Neural progenitor cell (in vitro differentiated cells): Measurements from ENCODE around the gene ZNRF4. TPM values are rescaled to one million over a fixed set of nuclear protein-coding genes. Genes with fewer than 3 reads are reported as not detected.

ENCODE experiments used
- DNase-seq: peaks from one replicate; pipeline ENCODE4 v3.0.0-alpha.2; 2016; ENCODE audit warnings: low spot score
- H2AFZ ChIP-seq: fragments of 200-600 bp; sonication (generic); replicated peaks from 2 replicates; pipeline ENCODE4 v1.6.1; 2016; ENCODE audit warnings: antibody characterized with exemption
- H3F3A ChIP-seq: fragments of 200-600 bp; sonication (generic); 2 replicates; pipeline ENCODE4 v1.6.1; 2016; ENCODE audit warnings: antibody characterized with exemption, low read depth
- H3K27ac ChIP-seq: fragments of 200-600 bp; sonication (generic); 2 replicates; pipeline ENCODE4 v1.5.1; 2016; ENCODE audit warnings: mild to moderate bottlenecking
- H3K27me3 ChIP-seq: fragments of 200-600 bp; sonication (generic); 2 replicates; pipeline ENCODE4 v1.6.1; 2016; ENCODE audit warnings: mild to moderate bottlenecking, moderate library complexity
- H3K36me3 ChIP-seq: fragments of 200-600 bp; sonication (generic); 2 replicates; pipeline ENCODE4 v1.5.1; 2016
- H3K4me1 ChIP-seq: fragments of 200-600 bp; sonication (generic); 2 replicates; pipeline ENCODE4 v1.6.1; 2016; ENCODE audit warnings: mixed run types
- H3K4me2 ChIP-seq: fragments of 200-600 bp; sonication (generic); 2 replicates; pipeline ENCODE4 v1.6.1; 2016
- H3K4me3 ChIP-seq: fragments of 200-600 bp; sonication (generic); 2 replicates; pipeline ENCODE4 v1.5.1; 2016
- H3K79me2 ChIP-seq: fragments of 200-600 bp; sonication (generic); 2 replicates; pipeline ENCODE4 v1.6.1; 2016; ENCODE audit warnings: low read depth
- H3K9ac ChIP-seq: fragments of 200-600 bp; sonication (generic); 2 replicates; pipeline ENCODE4 v1.6.1; 2016
- H3K9me3 ChIP-seq: fragments of 200-600 bp; sonication (generic); 2 replicates; pipeline ENCODE4 v1.5.1; 2016; ENCODE audit warnings: low read depth
- H4K20me1 ChIP-seq: fragments of 200-600 bp; sonication (generic); 2 replicates; pipeline ENCODE4 v1.6.1; 2016; ENCODE audit warnings: low read depth
- H3K27ac Mint-ChIP-seq: 3 replicates; pipeline ENCODE4 v1.8.0; 2021; ENCODE audit warnings: mixed read lengths
- H3K27me3 Mint-ChIP-seq: 2 replicates; pipeline ENCODE4 v1.8.0; 2022; ENCODE audit warnings: low read depth, mild to moderate bottlenecking, inconsistent platforms, moderate library complexity, mixed read lengths; ENCODE audit not compliant: insufficient read depth
- H3K36me3 Mint-ChIP-seq: 3 replicates; pipeline ENCODE4 v1.8.0; 2021; ENCODE audit warnings: mixed read lengths
- H3K4me1 Mint-ChIP-seq: 3 replicates; pipeline ENCODE4 v1.8.0; 2021; ENCODE audit warnings: mixed read lengths
- H3K4me3 Mint-ChIP-seq: 3 replicates; pipeline ENCODE4 v1.8.0; 2021; ENCODE audit warnings: mild to moderate bottlenecking, moderate library complexity, mixed read lengths
- H3K9me3 Mint-ChIP-seq: 3 replicates; pipeline ENCODE4 v1.8.0; 2020; ENCODE audit warnings: mixed read lengths
- CTCF ChIP-seq: fragments of 200-600 bp; sonication (generic); IDR thresholded peaks from 2 replicates; pipeline ENCODE4 v1.5.1; 2017; ENCODE audit warnings: antibody characterized with exemption, mild to moderate bottlenecking
- EZH2 ChIP-seq: fragments of 200-600 bp; sonication (generic); IDR thresholded peaks from 2 replicates; pipeline ENCODE4 v1.6.1; 2017; ENCODE audit warnings: antibody characterized with exemption, mild to moderate bottlenecking, moderate library complexity
- EZH2phosphoT487 ChIP-seq: fragments of 200-600 bp; sonication (generic); IDR thresholded peaks from 2 replicates; pipeline ENCODE4 v1.6.1; 2017; ENCODE audit warnings: antibody characterized with exemption
- total RNA-seq: library from RNA; depleted of rRNA; stranded (reverse); fragments of >200 nt; gene quantifications from 2 replicates; pipeline ENCODE4 v1.2.3, GENCODE V29; 2015; ENCODE audit warnings: low replicate concordance

ZNRF4 gene
- total RNA-seq, 1 donor from 2014 or later = not detected

GRCh38 chr19:5457709-5458108 lies 2.5 kb downstream of the ZNRF4 start:
- Histone ChIP-seq H3F3A (no peaks in the 10 kb centered on the region), H4K20me1 (no peaks in the 10 kb centered on the region), H2AFZ (no peak overlapping the region), H3K9me3 (no peaks in the 10 kb centered on the region), H3K9ac (no peak overlapping the region), H3K4me3 (no peak overlapping the region), H3K79me2 (no peaks in the 10 kb centered on the region), H3K4me1 (no peaks in the 10 kb centered on the region), H3K27ac (no peak overlapping the region), H3K36me3 (no peaks in the 10 kb centered on the region), H3K4me2 (no peak overlapping the region), H3K27me3 (no peaks in the 10 kb centered on the region)
- H3K9me3 Mint-ChIP-seq = peaks cover 3% of the 10 kb centered on the region
- no peak overlapping the region for H3K4me3 Mint-ChIP-seq
- peak overlapping the region; percentile 78 for H3K27ac Mint-ChIP-seq
- no peaks in the 10 kb centered on the region for H3K36me3 Mint-ChIP-seq
- H3K4me1 Mint-ChIP-seq = peaks cover 10% of the 10 kb centered on the region
- DNase-seq = no peak
- no peak for TF ChIP-seq EZH2phosphoT487
- H3K27me3 Mint-ChIP-seq = peaks cover 15% of the 10 kb centered on the region

- peak overlapping the region; percentile 23 for H3K27ac Mint-ChIP-seq
- H3K36me3 ChIP-seq = no peaks in the 10 kb centered on the region
- peaks cover 9% of the 10 kb centered on the region for H3K27me3 Mint-ChIP-seq
- H3K9me3 ChIP-seq = no peaks in the 10 kb centered on the region
- no peak overlapping the region for H3K4me3 ChIP-seq
- peaks cover 10% of the 10 kb centered on the region for H3K4me1 Mint-ChIP-seq
- H3K4me2 ChIP-seq = no peak overlapping the region
- no peak for DNase-seq
- no peaks in the 10 kb centered on the region for H4K20me1 ChIP-seq
- no peak overlapping the region for H2AFZ ChIP-seq
- no peak overlapping the region for H3K9ac ChIP-seq
- no peaks in the 10 kb centered on the region for H3K36me3 Mint-ChIP-seq
- H3K27ac ChIP-seq = no peak overlapping the region
- peaks cover 9% of the 10 kb centered on the region for H3K9me3 Mint-ChIP-seq
- no peaks in the 10 kb centered on the region for H3K4me1 ChIP-seq
- H3K4me3 Mint-ChIP-seq = peak overlapping the region; percentile 39
- no peaks in the 10 kb centered on the region for H3F3A ChIP-seq
- TF ChIP-seq CTCF = no peak
- no peaks in the 10 kb centered on the region for H3K79me2 ChIP-seq
- H3K27me3 ChIP-seq = no peaks in the 10 kb centered on the region
Observed at GRCh38 chr19:5458420-5458819, 3.2 kb downstream of the ZNRF4 start.

- H3K4me1 ChIP-seq = no peaks in the 10 kb centered on the region
- H3K27ac ChIP-seq = no peak overlapping the region
- Mint-ChIP-seq H3K4me3 (no peak overlapping the region), H3K9me3 (peaks cover 9% of the 10 kb centered on the region), H3K27me3 (peaks cover 6% of the 10 kb centered on the region), H3K36me3 (no peaks in the 10 kb centered on the region), H3K4me1 (peaks cover 10% of the 10 kb centered on the region), H3K27ac (peak overlapping the region; percentile 77)
- no peaks in the 10 kb centered on the region for H3K79me2 ChIP-seq
- H3K4me3 ChIP-seq = no peak overlapping the region
- no peaks in the 10 kb centered on the region for H3F3A ChIP-seq
- H3K9ac ChIP-seq = no peak overlapping the region
- H3K36me3 ChIP-seq = no peaks in the 10 kb centered on the region
- no peak for TF ChIP-seq EZH2
- no peak for TF ChIP-seq EZH2phosphoT487
- no peak for TF ChIP-seq CTCF
- H2AFZ ChIP-seq = no peak overlapping the region
- H3K27me3 ChIP-seq = no peaks in the 10 kb centered on the region
- no peak overlapping the region for H3K4me2 ChIP-seq
- no peaks in the 10 kb centered on the region for H3K9me3 ChIP-seq
- H4K20me1 ChIP-seq = no peaks in the 10 kb centered on the region
- DNase-seq = no peak
Observed at GRCh38 chr19:5459360-5459759, 4.1 kb downstream of the ZNRF4 start.

GRCh38 chr19:5460748-5461147 lies 5.5 kb downstream of the ZNRF4 start:
- no peak for TF ChIP-seq EZH2phosphoT487
- TF ChIP-seq CTCF = no peak
- no peak for TF ChIP-seq EZH2
- Histone ChIP-seq H4K20me1 (no peaks in the 10 kb centered on the region), H3K27ac (no peak overlapping the region), H3K36me3 (no peaks in the 10 kb centered on the region), H2AFZ (no peak overlapping the region), H3K4me1 (no peaks in the 10 kb centered on the region), H3K4me3 (no peak overlapping the region), H3K79me2 (no peaks in the 10 kb centered on the region), H3F3A (no peaks in the 10 kb centered on the region), H3K4me2 (no peak overlapping the region), H3K9me3 (no peaks in the 10 kb centered on the region), H3K27me3 (no peaks in the 10 kb centered on the region), H3K9ac (no peak overlapping the region)
- H3K27me3 Mint-ChIP-seq = peaks cover 10% of the 10 kb centered on the region
- no peak overlapping the region for H3K27ac Mint-ChIP-seq
- H3K36me3 Mint-ChIP-seq = no peaks in the 10 kb centered on the region
- no peak overlapping the region for H3K4me3 Mint-ChIP-seq
- peaks cover 9% of the 10 kb centered on the region for H3K4me1 Mint-ChIP-seq
- H3K9me3 Mint-ChIP-seq = peaks cover 9% of the 10 kb centered on the region
- DNase-seq = no peak
